CD4-positive, alpha-beta T cell (primary cell): ENCODE results near the gene TESMIN. TPM values are rescaled to one million over a fixed set of nuclear protein-coding genes. Genes with fewer than 3 reads are reported as not detected.

Experiments used
- ATAC-seq: fragments of 200-7000 bp; cut with Tn5 transposase; one replicate; pipeline ENCODE4 v1.10.0; 2022; ENCODE audit warnings: mild to moderate bottlenecking; ENCODE audit not compliant: poor library complexity
- CTCF ChIA-PET: fragments of 350-600 bp; sonication (Branson Sonifier 250); formaldehyde crosslinking; loops from one replicate; lab custom pipeline; 2021; ENCODE audit warnings: antibody characterized with exemption, inconsistent platforms; lab: Charles Lee
- POLR2A ChIA-PET: fragments of 350-600 bp; sonication (Branson Sonifier 250); formaldehyde crosslinking; loops from one replicate; lab custom pipeline; 2021; ENCODE audit warnings: antibody characterized with exemption, inconsistent platforms; lab: Charles Lee
- DNase-seq, 14 experiments: peaks; one replicate each; pipeline ENCODE4 v3.0.0-alpha.2; 2013 to 2020; ENCODE audit warnings: mixed read lengths in 2 of 14
- H3K27ac ChIP-seq, 2 donors: one replicate each; pipeline versions ENCODE4 v1.5.1 to v1.7.0; 2013; ENCODE audit warnings: low read length in 2 of 2, low read depth in 1 of 2, mild to moderate bottlenecking in 1 of 2
- H3K27me3 ChIP-seq, 2 experiments: 1 replicate in 1 of 2; 2 replicates in 1 of 2; pipeline versions ENCODE4 v1.6.1 to v1.7.0; 2013; ENCODE audit warnings: low read length in 2 of 2, control low read depth in 1 of 2, mild to moderate bottlenecking in 1 of 2, moderate library complexity in 1 of 2; ENCODE audit not compliant: insufficient read depth in 2 of 2, control insufficient read depth in 1 of 2
- H3K36me3 ChIP-seq: one replicate; pipeline ENCODE4 v1.6.1; 2013; ENCODE audit warnings: low read length, control low read depth; ENCODE audit not compliant: insufficient read depth
- H3K4me1 ChIP-seq: one replicate; pipeline ENCODE4 v1.6.1; 2013; ENCODE audit warnings: low read length, control low read depth; ENCODE audit not compliant: insufficient read depth
- H3K4me3 ChIP-seq: one replicate; pipeline ENCODE4 v1.5.1; 2013; ENCODE audit warnings: mild to moderate bottlenecking, low read length, moderate library complexity
- H3K9me3 ChIP-seq, 2 experiments: 1 replicate in 1 of 2; 2 replicates in 1 of 2; pipeline versions ENCODE4 v1.6.1 to v1.7.0; 2013; ENCODE audit warnings: low read length in 2 of 2, mild to moderate bottlenecking in 2 of 2, control low read depth in 1 of 2, moderate library complexity in 1 of 2; ENCODE audit not compliant: control insufficient read depth in 1 of 2, insufficient read depth in 1 of 2
- H3K27ac Mint-ChIP-seq: one replicate; pipeline ENCODE4 v1.8.0; 2020; ENCODE audit warnings: mixed read lengths
- H3K27me3 Mint-ChIP-seq: one replicate; pipeline ENCODE4 v1.8.0; 2021; ENCODE audit warnings: mixed read lengths
- H3K36me3 Mint-ChIP-seq: one replicate; pipeline ENCODE4 v1.8.0; 2021; ENCODE audit warnings: low read depth, mixed read lengths
- H3K4me1 Mint-ChIP-seq: one replicate; pipeline ENCODE4 v1.8.0; 2021; ENCODE audit warnings: low read depth, mixed read lengths
- H3K4me3 Mint-ChIP-seq: one replicate; pipeline ENCODE4 v1.8.0; 2020; ENCODE audit warnings: mild to moderate bottlenecking, mixed read lengths
- H3K9me3 Mint-ChIP-seq: one replicate; pipeline ENCODE4 v1.8.0; 2020; ENCODE audit warnings: mixed read lengths
- intact Hi-C, 2 experiments: fragments of 100-400 bp; cut with DNase I in 1 of 2; cut with micrococcal nuclease in 1 of 2; formaldehyde crosslinking; loops; one replicate each; pipeline versions ENCODE4 v1.15.1 to v1.9.0; 2023 to 2025; cut with DNase I, micrococcal nuclease
- total RNA-seq, 174 experiments: library from RNA in 2 of 174; stranded (reverse) in 2 of 174; gene quantifications; one replicate each; pipeline ENCODE4 v1.2.3 and lab custom pipeline; 2021 to 2026
- TF ChIP-seq, protein P1 (sequence below): fragments of 200-600 bp; IDR thresholded peaks from one replicate; pipeline ENCODE4 v1.8.0; 2022; ENCODE audit warnings: antibody characterized with exemption, mild to moderate bottlenecking

The TESMIN gene
- total RNA-seq, 2 experiments from 2014 or later = 3.7 to 4.3 TPM

DNA sequence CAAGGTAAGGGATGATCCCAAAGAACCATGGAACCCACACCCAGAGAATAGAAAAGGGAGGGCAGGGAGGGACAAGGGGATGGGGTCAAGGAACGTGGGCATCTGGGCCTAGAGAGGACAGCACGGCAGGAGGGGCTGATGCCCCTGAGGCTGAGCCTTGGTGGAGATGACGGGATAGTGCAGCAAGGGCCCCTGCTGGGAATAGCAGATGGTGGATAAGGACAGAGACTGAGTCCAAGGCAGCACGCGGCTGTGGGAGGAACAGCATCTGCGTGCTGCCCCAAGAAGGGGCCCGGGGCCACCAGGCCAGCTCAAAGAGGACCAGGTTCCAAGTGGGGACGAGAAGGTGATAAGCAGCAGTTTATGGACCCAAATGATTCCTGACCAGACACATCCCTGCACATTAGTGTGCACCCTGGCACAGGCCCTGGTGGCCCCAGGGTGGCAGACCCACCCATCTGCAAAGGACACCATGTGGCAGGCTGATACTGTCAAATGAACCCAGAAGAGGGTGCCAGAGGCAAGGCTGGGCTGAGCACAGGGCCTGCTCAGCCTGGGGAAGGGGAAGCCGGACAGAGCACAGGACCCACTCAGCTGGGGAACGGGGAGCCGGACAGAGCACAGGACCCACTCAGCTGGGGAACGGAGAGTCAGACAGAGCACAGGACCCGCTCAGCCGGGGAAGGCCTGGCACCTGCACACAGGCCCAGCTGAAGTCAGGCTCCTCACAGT is 12.8 kb upstream of the TESMIN start:
- peaks cover 71% of the 10 kb centered on the region for H3K36me3 Mint-ChIP-seq
- intact Hi-C loops = no loop called here
- Histone ChIP-seq H3K9me3 (no peaks in the 10 kb centered on the region), H3K27ac (no peak overlapping the region), H3K4me1 (no peaks in the 10 kb centered on the region), H3K27me3 (no peaks in the 10 kb centered on the region), H3K36me3 (peaks cover 28% of the 10 kb centered on the region), H3K4me3 (no peak overlapping the region)
- no peaks in the 10 kb centered on the region for H3K9me3 Mint-ChIP-seq
- TF ChIP-seq, protein P1, sequence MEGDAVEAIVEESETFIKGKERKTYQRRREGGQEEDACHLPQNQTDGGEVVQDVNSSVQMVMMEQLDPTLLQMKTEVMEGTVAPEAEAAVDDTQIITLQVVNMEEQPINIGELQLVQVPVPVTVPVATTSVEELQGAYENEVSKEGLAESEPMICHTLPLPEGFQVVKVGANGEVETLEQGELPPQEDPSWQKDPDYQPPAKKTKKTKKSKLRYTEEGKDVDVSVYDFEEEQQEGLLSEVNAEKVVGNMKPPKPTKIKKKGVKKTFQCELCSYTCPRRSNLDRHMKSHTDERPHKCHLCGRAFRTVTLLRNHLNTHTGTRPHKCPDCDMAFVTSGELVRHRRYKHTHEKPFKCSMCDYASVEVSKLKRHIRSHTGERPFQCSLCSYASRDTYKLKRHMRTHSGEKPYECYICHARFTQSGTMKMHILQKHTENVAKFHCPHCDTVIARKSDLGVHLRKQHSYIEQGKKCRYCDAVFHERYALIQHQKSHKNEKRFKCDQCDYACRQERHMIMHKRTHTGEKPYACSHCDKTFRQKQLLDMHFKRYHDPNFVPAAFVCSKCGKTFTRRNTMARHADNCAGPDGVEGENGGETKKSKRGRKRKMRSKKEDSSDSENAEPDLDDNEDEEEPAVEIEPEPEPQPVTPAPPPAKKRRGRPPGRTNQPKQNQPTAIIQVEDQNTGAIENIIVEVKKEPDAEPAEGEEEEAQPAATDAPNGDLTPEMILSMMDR = no peak
- no peak overlapping the region for H3K27ac Mint-ChIP-seq
- H3K27me3 Mint-ChIP-seq = no peaks in the 10 kb centered on the region
- DNase-seq (no peak), ATAC-seq (no peak)
- ChIA-PET CTCF (no interaction called here), POLR2A (no interaction called here)
- H3K4me3 Mint-ChIP-seq = no peak overlapping the region
- no peaks in the 10 kb centered on the region for H3K4me1 Mint-ChIP-seq

DNA sequence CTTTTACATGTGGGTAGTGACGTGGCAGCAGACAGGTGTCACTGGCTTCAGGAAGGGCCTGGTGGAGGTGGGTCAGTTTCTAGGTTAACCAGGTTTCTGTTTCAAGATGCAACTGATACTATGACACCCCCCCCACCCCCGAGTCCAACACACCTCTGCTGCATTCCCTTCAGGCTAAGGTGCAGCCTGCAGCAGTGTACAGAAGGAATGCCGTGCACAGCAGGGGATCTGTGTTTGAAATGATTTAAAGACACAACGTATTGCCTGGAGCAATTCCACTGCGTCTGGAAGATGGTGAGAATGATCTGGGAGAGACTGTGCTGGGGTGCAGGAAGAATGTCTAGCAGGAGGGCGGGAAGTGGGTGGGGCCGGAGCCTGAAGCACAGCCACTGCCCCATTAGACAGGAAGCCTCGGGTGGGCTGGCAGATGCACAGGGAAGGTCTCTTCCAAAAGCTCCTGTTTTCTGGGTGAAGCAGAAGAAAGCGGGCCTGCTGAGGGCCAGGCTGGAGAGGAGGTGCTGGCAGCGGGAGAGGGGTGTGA is 11.9 kb upstream of the TESMIN start:
- H3K4me1 Mint-ChIP-seq = no peaks in the 10 kb centered on the region
- peaks cover 28% of the 10 kb centered on the region for H3K36me3 ChIP-seq
- H3K27me3 ChIP-seq = no peaks in the 10 kb centered on the region
- no peak overlapping the region for H3K4me3 Mint-ChIP-seq
- TF ChIP-seq, protein P1 = no peak
- ATAC-seq (no peak), DNase-seq (no peak)
- intact Hi-C loops = no loop called here
- no peak overlapping the region for H3K27ac Mint-ChIP-seq
- H3K27me3 Mint-ChIP-seq = no peaks in the 10 kb centered on the region
- no peaks in the 10 kb centered on the region for H3K9me3 ChIP-seq
- CTCF ChIA-PET = no interaction called here
- no peaks in the 10 kb centered on the region for H3K9me3 Mint-ChIP-seq
- POLR2A ChIA-PET = no interaction called here
- H3K27ac ChIP-seq = no peak overlapping the region
- H3K36me3 Mint-ChIP-seq = peaks cover 66% of the 10 kb centered on the region
- no peaks in the 10 kb centered on the region for H3K4me1 ChIP-seq
- H3K4me3 ChIP-seq = no peak overlapping the region

- no peak for ATAC-seq
- Mint-ChIP-seq H3K36me3 (peaks cover 69% of the 10 kb centered on the region), H3K27ac (no peak overlapping the region), H3K4me1 (no peaks in the 10 kb centered on the region), H3K9me3 (no peaks in the 10 kb centered on the region), H3K4me3 (no peak overlapping the region), H3K27me3 (no peaks in the 10 kb centered on the region)
- CTCF ChIA-PET = no interaction called here
- intact Hi-C loops = no loop called here
- DNase-seq = no peak
- H3K4me1 ChIP-seq = no peaks in the 10 kb centered on the region
- H3K4me3 ChIP-seq = no peak overlapping the region
- no peak overlapping the region for H3K27ac ChIP-seq
- H3K36me3 ChIP-seq = peaks cover 33% of the 10 kb centered on the region
- TF ChIP-seq, protein P1 = no peak
- POLR2A ChIA-PET = no interaction called here
- no peaks in the 10 kb centered on the region for H3K9me3 ChIP-seq
- no peaks in the 10 kb centered on the region for H3K27me3 ChIP-seq
These were observed 11.2 kb upstream of the TESMIN start for GRCh38 chr11:68762481-68762880.
